NT2/D1 (cell line): Measurements from ENCODE around the gene CDC73.

Experiments used
- DNase-seq: peaks from one replicate; pipeline ENCODE4 v3.0.0-alpha.2; 2011; ENCODE audit warnings: low read depth, low spot score
- H3K27me3 ChIP-seq: 2 replicates; pipeline ENCODE4 v1.6.0; 2011; ENCODE audit warnings: mild to moderate bottlenecking; ENCODE audit not compliant: insufficient read length, insufficient read depth
- H3K36me3 ChIP-seq: 2 replicates; pipeline ENCODE4 v1.6.1; 2011; ENCODE audit warnings: mild to moderate bottlenecking, low read length, mixed read lengths; ENCODE audit not compliant: insufficient read depth, insufficient read length
- H3K4me1 ChIP-seq: 2 replicates; pipeline ENCODE4 v1.5.1; 2011; ENCODE audit not compliant: insufficient read depth, insufficient read length
- H3K4me3 ChIP-seq: 2 replicates; pipeline ENCODE4 v1.5.1; 2011; ENCODE audit warnings: low read depth; ENCODE audit not compliant: insufficient read length
- H3K9ac ChIP-seq: 2 replicates; pipeline ENCODE4 v1.6.0; 2011; ENCODE audit warnings: low read depth; ENCODE audit not compliant: insufficient read length
- H3K9me3 ChIP-seq: 2 replicates; pipeline ENCODE4 v1.5.1; 2011; ENCODE audit warnings: mild to moderate bottlenecking, low read length; ENCODE audit not compliant: insufficient read depth
- SUZ12 ChIP-seq: IDR thresholded peaks from 2 replicates; pipeline ENCODE4 v1.6.1; 2011; ENCODE audit not compliant: insufficient read length, insufficient read depth; ENCODE audit errors: extremely low read depth
- YY1 ChIP-seq: IDR thresholded peaks from 2 replicates; pipeline ENCODE4 v1.6.1; 2011; ENCODE audit not compliant: insufficient read length, insufficient read depth
- ZNF274 ChIP-seq: IDR thresholded peaks from 2 replicates; pipeline ENCODE4 v1.6.1; 2011; ENCODE audit warnings: mild to moderate bottlenecking, low read depth, low read length

Gene CDC73

DNA sequence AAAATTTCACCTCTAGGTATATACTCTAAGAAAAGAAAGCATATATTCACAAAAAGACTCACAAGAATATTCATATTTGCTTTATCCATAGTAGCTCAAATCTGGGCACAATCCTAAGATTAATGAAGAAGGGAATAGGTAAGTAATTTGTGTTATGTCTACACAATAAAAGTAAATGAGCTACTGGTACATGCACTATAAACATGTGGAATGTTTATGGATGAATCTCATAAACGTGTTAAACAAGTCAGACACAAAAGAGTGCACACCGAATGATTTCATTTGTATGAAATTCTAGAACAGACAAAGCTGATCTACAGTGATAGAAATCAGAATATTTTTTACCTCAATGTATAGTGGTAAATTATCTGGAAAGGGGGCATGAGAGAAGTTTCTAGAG is 179.9 kb downstream of the CDC73 start:
- no peaks in the 10 kb centered on the region for H3K27me3 ChIP-seq

DNA sequence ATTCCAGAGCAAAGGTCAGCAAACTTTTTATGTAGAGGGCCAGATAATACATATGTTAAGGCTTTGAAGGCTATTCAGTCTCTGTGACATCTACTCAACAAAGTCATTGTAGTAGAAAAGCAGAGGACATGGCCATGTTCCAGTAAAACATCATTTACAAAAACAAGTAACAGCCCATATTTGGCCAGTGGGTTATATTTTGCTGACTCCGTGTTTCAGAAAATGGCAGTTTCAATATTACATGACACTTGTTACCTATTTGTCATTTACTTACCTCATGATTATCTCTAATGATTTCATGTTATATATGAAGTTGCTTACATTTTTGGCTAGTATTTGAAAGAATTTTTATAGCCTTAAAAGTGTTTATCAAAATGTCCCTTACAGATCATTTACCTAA is 182.0 kb downstream of the CDC73 start:
- no peak overlapping the region for H3K9ac ChIP-seq
- no peaks in the 10 kb centered on the region for H3K9me3 ChIP-seq
- no peak overlapping the region for H3K4me3 ChIP-seq
- H3K36me3 ChIP-seq = no peaks in the 10 kb centered on the region
- DNase-seq = no peak
- H3K27me3 ChIP-seq = no peaks in the 10 kb centered on the region
- no peaks in the 10 kb centered on the region for H3K4me1 ChIP-seq
- no peak for TF ChIP-seq ZNF274
- no peak for TF ChIP-seq SUZ12
- no peak for TF ChIP-seq YY1

More for the DNA sequence above, 179.9 kb downstream of the CDC73 start:
- Histone ChIP-seq H3K4me3 (no peak overlapping the region), H3K9ac (no peak overlapping the region), H3K4me1 (no peaks in the 10 kb centered on the region), H3K9me3 (no peaks in the 10 kb centered on the region), H3K36me3 (no peaks in the 10 kb centered on the region)
- no peak for TF ChIP-seq SUZ12
- no peak for TF ChIP-seq ZNF274
- no peak for TF ChIP-seq YY1
- no peak for DNase-seq
